T-cell (primary cell): Measurements from ENCODE around the gene OPTN. TPM values are rescaled to one million over a fixed set of nuclear protein-coding genes. Genes with fewer than 3 reads are reported as not detected.
"Not testable (repeated sequence)": the region's sequence is repeated elsewhere in the genome, so short reads cannot be mapped to it uniquely, and the experiment has no call there.

ENCODE experiments used
- ATAC-seq, 4 experiments: fragments of 200-7000 bp in 3 of 4; fragments of 150-1000 bp in 1 of 4; cut with Tn5 transposase; replicated peaks in 1 of 4; 1 replicate in 3 of 4; 2 replicates in 1 of 4; pipeline ENCODE4 v1.10.0; 2021; ENCODE audit warnings: moderate library complexity in 3 of 4, mild to moderate bottlenecking in 2 of 4, moderate number of reproducible peaks in 1 of 4
- CTCF ChIA-PET, 2 donors: fragments of 300-600 bp; sonication (Branson Sonifier 250); formaldehyde crosslinking; loops; one replicate each; lab custom pipeline; 2022; ENCODE audit warnings: antibody characterized with exemption in 2 of 2; lab: Charles Lee
- POLR2A ChIA-PET, 2 donors: fragments of 300-600 bp; sonication (Branson Sonifier 250); formaldehyde crosslinking; loops; one replicate each; lab custom pipeline; 2022; ENCODE audit warnings: antibody characterized with exemption in 2 of 2; lab: Charles Lee
- DNase-seq, 35 experiments: peaks; one replicate each; pipeline versions ENCODE4 v3.0.0 to v3.0.0-alpha.2; 2013 to 2023
- H3K27ac ChIP-seq: one replicate; pipeline ENCODE4 v1.5.1; 2013; ENCODE audit warnings: low read length
- H3K27me3 ChIP-seq, 2 experiments: replicated peaks in 1 of 2; 1 replicate in 1 of 2; 2 replicates in 1 of 2; pipeline versions ENCODE4 v1.6.1 to v1.7.0; 2013; ENCODE audit warnings: low read length in 1 of 2, mixed read lengths in 1 of 2; ENCODE audit not compliant: control insufficient read depth in 2 of 2, insufficient read depth in 2 of 2; ENCODE audit errors: extremely low read depth in 1 of 2
- H3K36me3 ChIP-seq, 2 donors: 1 replicate in 1 of 2; 2 replicates in 1 of 2; pipeline versions ENCODE4 v1.6.1 to v1.7.0; 2013; ENCODE audit warnings: low read length in 1 of 2; ENCODE audit not compliant: control insufficient read depth in 2 of 2, insufficient read depth in 1 of 2; ENCODE audit errors: extremely low read depth in 1 of 2
- H3K4me1 ChIP-seq, 2 experiments: 1 replicate in 1 of 2; 2 replicates in 1 of 2; pipeline versions ENCODE4 v1.6.1 to v1.7.0; 2013; ENCODE audit warnings: low read length in 2 of 2, mixed read lengths in 1 of 2; ENCODE audit not compliant: insufficient read depth in 2 of 2, control insufficient read depth in 1 of 2; ENCODE audit errors: extremely low read depth in 1 of 2
- H3K4me3 ChIP-seq, 2 donors: 1 replicate in 1 of 2; 2 replicates in 1 of 2; pipeline versions ENCODE4 v1.5.1 to v1.7.0; 2013; ENCODE audit warnings: mild to moderate bottlenecking in 2 of 2, low read length in 1 of 2, moderate library complexity in 1 of 2; ENCODE audit not compliant: control insufficient read depth in 1 of 2; ENCODE audit errors: extremely low read depth in 1 of 2
- H3K9me3 ChIP-seq: 2 replicates; pipeline ENCODE4 v1.7.0; 2013
- H3K27ac Mint-ChIP-seq, 2 donors: one replicate each; pipeline ENCODE4 v1.8.0; 2020 to 2021; ENCODE audit warnings: mild to moderate bottlenecking in 2 of 2, mixed read lengths in 2 of 2
- H3K27me3 Mint-ChIP-seq, 2 donors: one replicate each; pipeline ENCODE4 v1.8.0; 2021 to 2022; ENCODE audit warnings: mixed read lengths in 2 of 2
- H3K36me3 Mint-ChIP-seq: one replicate; pipeline ENCODE4 v1.8.0; 2021; ENCODE audit warnings: mixed read lengths
- H3K4me1 Mint-ChIP-seq, 3 donors: one replicate each; pipeline ENCODE4 v1.8.0; 2020 to 2022; ENCODE audit warnings: mixed read lengths in 3 of 3, mild to moderate bottlenecking in 1 of 3
- H3K4me3 Mint-ChIP-seq, 3 donors: one replicate each; pipeline ENCODE4 v1.8.0; 2020 to 2022; ENCODE audit warnings: mild to moderate bottlenecking in 3 of 3, mixed read lengths in 3 of 3, moderate library complexity in 3 of 3
- H3K9me3 Mint-ChIP-seq, 3 donors: one replicate each; pipeline ENCODE4 v1.8.0; 2020 to 2022; ENCODE audit warnings: mixed read lengths in 3 of 3
- WGBS: methylation state at CpG from one replicate; pipeline ENCODE4 v1.1.5; 2013; ENCODE audit warnings: missing lambda C conversion rate; ENCODE audit not compliant: insufficient coverage; 5-methylcytosine and 5-hydroxymethylcytosine counted together
- total RNA-seq, 35 experiments: library from RNA in 6 of 35; stranded (reverse) in 6 of 35; fragments of 120-200 nt in 1 of 35; gene quantifications; one replicate each; pipeline versions ENCODE4 v1.2.1 to v1.2.4 and lab custom pipeline; 2013 to 2026

Gene OPTN
- 100 to 1,000 TPM in 2 of 5 donors, 10 to 100 TPM in 3; 87.7 to 115 (median 94.9) TPM for total RNA-seq
- total RNA-seq (2013), result 114 TPM
- total RNA-seq (lab: John Stamatoyannopoulos, UW), result 42.2 to 239 (median 136) reads per million in 29 experiments

GRCh38 chr10:13099666-13100348, at the start of gene OPTN:
Gene OPTN (plus strand): TSS chr10:13100163. CDS start chr10:13109123, 8,960 bp downstream.
- ATAC-seq, result peak; percentile 74 to 82 (median 75)
- ChIA-PET POLR2A (interaction anchor here in 1 of 2 donors (1.4 kb wide), 1 partner anchor 16 kb away, joined by 4 read pairs; no protein-coding TSS in a partner anchor), CTCF (interaction anchor here (0.6 to 2.6 kb wide), 7 partner anchors 8 to 946 kb away, joined by 3 to 11 read pairs (median 4); no protein-coding TSS in a partner anchor)
- Mint-ChIP-seq H3K4me1 (peaks cover 41 to 51% (median 43%) of the 10 kb centered on the region in 3 donors), H3K36me3 (peaks cover 20% of the 10 kb centered on the region), H3K27ac (peak within 1 kb of the TSS; percentile 93 to 97), H3K27me3 (no peaks in the 10 kb centered on the region), H3K9me3 (no peaks in the 10 kb centered on the region), H3K4me3 (peak within 1 kb of the TSS; percentile 72 to 95 (median 87))
- Histone ChIP-seq H3K4me3 (peak within 1 kb of the TSS; percentile 74 to 77), H3K27me3 (no peaks in the 10 kb centered on the region), H3K9me3 (no peaks in the 10 kb centered on the region), H3K36me3 (peaks cover 0 to 11% of the 10 kb centered on the region in 2 donors), H3K4me1 (peaks cover 6 to 37% of the 10 kb centered on the region in 2 experiments), H3K27ac (peak within 1 kb of the TSS; percentile 85)
- peak; percentile 62 to 90 (median 77) for DNase-seq
- 0% methylated on average over 39 of the region's 54 CpGs for WGBS

- Mint-ChIP-seq H3K36me3 (no peaks in the 10 kb centered on the region), H3K27ac (no peak overlapping the region), H3K4me3 (no peak overlapping the region), H3K4me1 (no peaks in the 10 kb centered on the region), H3K27me3 (peaks cover 8 to 14% of the 10 kb centered on the region in 2 donors), H3K9me3 (no peaks in the 10 kb centered on the region)
- peaks cover 2 to 23% of the 10 kb centered on the region in 2 experiments for H3K27me3 ChIP-seq
- ChIA-PET CTCF (no interaction called here), POLR2A (no interaction called here)
- no peak overlapping the region for H3K27ac ChIP-seq
- H3K4me1 ChIP-seq, result no peaks in the 10 kb centered on the region
- no peak overlapping the region for H3K4me3 ChIP-seq
- ATAC-seq, result no peak
- H3K9me3 ChIP-seq, result no peaks in the 10 kb centered on the region
- no peak for DNase-seq
- 50% methylated on average over 2 of the region's 7 CpGs for WGBS
- H3K36me3 ChIP-seq, result no peaks in the 10 kb centered on the region
These were observed 48.8 kb upstream of the OPTN start for GRCh38 chr10:13051126-13051694.

- H3K27ac ChIP-seq, H3K4me3 ChIP-seq, H3K9me3 ChIP-seq, H3K36me3 Mint-ChIP-seq, POLR2A ChIA-PET, H3K27ac Mint-ChIP-seq, H3K9me3 Mint-ChIP-seq, ATAC-seq, H3K36me3 ChIP-seq, DNase-seq, H3K4me1 Mint-ChIP-seq, H3K4me3 Mint-ChIP-seq, H3K4me1 ChIP-seq: not testable (repeated sequence)
- CTCF ChIA-PET, result interaction anchor here in 1 of 2 donors (0.6 kb wide), 1 partner anchor 427 kb away, joined by 4 read pairs; no protein-coding TSS in a partner anchor
- H3K27me3 ChIP-seq, result peaks cover 2 to 23% of the 10 kb centered on the region in 2 experiments
- WGBS, result 100% methylated on average over 1 of the region's 1 CpG
- peaks cover 8 to 14% of the 10 kb centered on the region in 2 donors for H3K27me3 Mint-ChIP-seq
These were observed 46.8 kb upstream of the OPTN start for GRCh38 chr10:13053208-13053607.

GRCh38 chr10:13053794-13054462, 46.0 kb upstream of the OPTN start:
- ChIA-PET CTCF (no interaction called here), POLR2A (no interaction called here)
- Histone ChIP-seq H3K36me3 (no peaks in the 10 kb centered on the region), H3K4me1 (no peaks in the 10 kb centered on the region), H3K9me3 (no peaks in the 10 kb centered on the region), H3K4me3 (no peak overlapping the region), H3K27me3 (peaks cover 2 to 23% of the 10 kb centered on the region in 2 experiments), H3K27ac (no peak overlapping the region)
- Mint-ChIP-seq H3K4me1 (no peaks in the 10 kb centered on the region), H3K4me3 (no peak overlapping the region), H3K27ac (no peak overlapping the region), H3K27me3 (peaks cover 8 to 14% of the 10 kb centered on the region in 2 donors), H3K36me3 (no peaks in the 10 kb centered on the region), H3K9me3 (no peaks in the 10 kb centered on the region)
- DNase-seq, result no peak
- no peak for ATAC-seq
- 92% methylated on average over 2 of the region's 7 CpGs for WGBS

GRCh38 chr10:13054844-13055243, 45.1 kb upstream of the OPTN start:
- no peaks in the 10 kb centered on the region for H3K36me3 Mint-ChIP-seq
- H3K27me3 Mint-ChIP-seq, result peaks cover 4 to 13% of the 10 kb centered on the region in 2 donors
- peaks cover 2 to 23% of the 10 kb centered on the region in 2 experiments for H3K27me3 ChIP-seq
- no peak overlapping the region for H3K27ac Mint-ChIP-seq
- POLR2A ChIA-PET, result no interaction called here
- H3K4me3 Mint-ChIP-seq, result no peak overlapping the region
- ATAC-seq, result no peak
- H3K4me3 ChIP-seq, result no peak overlapping the region
- no peak for DNase-seq
- H3K9me3 Mint-ChIP-seq, result no peaks in the 10 kb centered on the region
- H3K4me1 ChIP-seq, result no peaks in the 10 kb centered on the region
- H3K4me1 Mint-ChIP-seq, result no peaks in the 10 kb centered on the region
- no peaks in the 10 kb centered on the region for H3K36me3 ChIP-seq
- H3K27ac ChIP-seq, result no peak overlapping the region
- CTCF ChIA-PET, result no interaction called here
- no peaks in the 10 kb centered on the region for H3K9me3 ChIP-seq
- WGBS, result 78% methylated on average over 2 of the region's 4 CpGs

- 94% methylated on average over 3 of the region's 7 CpGs for WGBS
- CTCF ChIA-PET, result no interaction called here
These were observed 43.4 kb upstream of the OPTN start for GRCh38 chr10:13056456-13057077.

More at GRCh38 chr10:13056456-13057077, 43.4 kb upstream of the OPTN start:
- Histone ChIP-seq H3K9me3 (no peaks in the 10 kb centered on the region), H3K27me3 (peaks cover 0 to 16% of the 10 kb centered on the region in 2 experiments), H3K4me1 (no peaks in the 10 kb centered on the region), H3K4me3 (no peak overlapping the region), H3K36me3 (no peaks in the 10 kb centered on the region), H3K27ac (no peak overlapping the region)
- POLR2A ChIA-PET, result no interaction called here
- Mint-ChIP-seq H3K27ac (no peak overlapping the region), H3K9me3 (no peaks in the 10 kb centered on the region), H3K27me3 (peaks cover 7 to 9% of the 10 kb centered on the region in 2 donors), H3K4me3 (no peak overlapping the region), H3K36me3 (no peaks in the 10 kb centered on the region), H3K4me1 (no peaks in the 10 kb centered on the region)
- no peak for DNase-seq
- ATAC-seq, result no peak
